Retinal pigment epithelial cell (primary cell): Measurements from ENCODE around the gene AP1M1.

Source experiments
- DNase-seq: peaks from one replicate; pipeline ENCODE4 v3.0.0-alpha.2; 2010; ENCODE audit warnings: low read depth
- H3K4me3 ChIP-seq: 2 replicates; pipeline ENCODE4 v1.5.1; 2011; ENCODE audit warnings: mild to moderate bottlenecking, low read length, control low read depth, moderate library complexity
- TF ChIP-seq, protein P1 (sequence below): conservative IDR thresholded peaks from 2 replicates; pipeline ENCODE4 v1.5.1; 2011; ENCODE audit warnings: low read depth, low read length, control low read depth, inconsistent platforms

The AP1M1 gene

DNA sequence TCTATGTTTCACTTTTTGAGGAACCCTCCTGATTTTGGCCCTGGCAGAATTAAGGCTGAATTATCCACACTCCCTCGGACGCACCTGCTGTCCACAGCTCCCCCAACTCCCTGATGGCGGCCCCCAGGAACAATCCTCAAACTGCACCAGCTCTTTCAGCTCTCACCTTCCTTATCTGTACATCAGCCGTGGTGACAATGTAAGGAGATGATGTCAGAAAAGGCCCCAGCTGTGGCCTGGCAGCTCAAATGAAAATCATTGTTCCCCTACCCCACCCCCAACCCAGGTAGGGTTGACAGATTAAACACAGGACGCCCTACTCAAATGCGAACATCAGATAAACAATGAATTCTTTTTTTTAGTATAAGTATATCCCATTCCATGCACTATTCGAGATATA is 91.9 kb downstream of the AP1M1 start:
- TF ChIP-seq, protein P1, sequence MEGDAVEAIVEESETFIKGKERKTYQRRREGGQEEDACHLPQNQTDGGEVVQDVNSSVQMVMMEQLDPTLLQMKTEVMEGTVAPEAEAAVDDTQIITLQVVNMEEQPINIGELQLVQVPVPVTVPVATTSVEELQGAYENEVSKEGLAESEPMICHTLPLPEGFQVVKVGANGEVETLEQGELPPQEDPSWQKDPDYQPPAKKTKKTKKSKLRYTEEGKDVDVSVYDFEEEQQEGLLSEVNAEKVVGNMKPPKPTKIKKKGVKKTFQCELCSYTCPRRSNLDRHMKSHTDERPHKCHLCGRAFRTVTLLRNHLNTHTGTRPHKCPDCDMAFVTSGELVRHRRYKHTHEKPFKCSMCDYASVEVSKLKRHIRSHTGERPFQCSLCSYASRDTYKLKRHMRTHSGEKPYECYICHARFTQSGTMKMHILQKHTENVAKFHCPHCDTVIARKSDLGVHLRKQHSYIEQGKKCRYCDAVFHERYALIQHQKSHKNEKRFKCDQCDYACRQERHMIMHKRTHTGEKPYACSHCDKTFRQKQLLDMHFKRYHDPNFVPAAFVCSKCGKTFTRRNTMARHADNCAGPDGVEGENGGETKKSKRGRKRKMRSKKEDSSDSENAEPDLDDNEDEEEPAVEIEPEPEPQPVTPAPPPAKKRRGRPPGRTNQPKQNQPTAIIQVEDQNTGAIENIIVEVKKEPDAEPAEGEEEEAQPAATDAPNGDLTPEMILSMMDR: no peak
- no peak for DNase-seq
- no peak overlapping the region for H3K4me3 ChIP-seq

DNA sequence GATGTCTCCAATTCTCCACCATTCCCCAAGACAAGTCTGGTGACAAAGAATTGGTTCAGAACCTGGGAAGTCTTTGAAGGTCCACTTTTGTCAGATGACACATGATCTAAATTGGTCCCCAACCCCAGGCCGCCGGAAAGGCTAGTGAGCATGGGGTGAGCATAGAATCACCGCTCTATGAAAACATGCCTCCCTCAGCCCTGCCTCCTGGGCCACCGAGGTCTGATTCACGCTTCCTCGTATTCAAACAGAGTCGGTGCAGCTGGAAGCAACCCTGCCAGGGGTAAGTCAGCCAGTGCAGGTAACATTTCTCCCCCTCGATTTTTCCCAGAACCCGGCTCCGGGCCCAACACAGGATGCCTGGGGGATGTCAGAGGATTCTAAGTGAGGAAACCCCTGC is 93.0 kb downstream of the AP1M1 start:
- no peak overlapping the region for H3K4me3 ChIP-seq
- TF ChIP-seq, protein P1: no peak
- no peak for DNase-seq

DNA sequence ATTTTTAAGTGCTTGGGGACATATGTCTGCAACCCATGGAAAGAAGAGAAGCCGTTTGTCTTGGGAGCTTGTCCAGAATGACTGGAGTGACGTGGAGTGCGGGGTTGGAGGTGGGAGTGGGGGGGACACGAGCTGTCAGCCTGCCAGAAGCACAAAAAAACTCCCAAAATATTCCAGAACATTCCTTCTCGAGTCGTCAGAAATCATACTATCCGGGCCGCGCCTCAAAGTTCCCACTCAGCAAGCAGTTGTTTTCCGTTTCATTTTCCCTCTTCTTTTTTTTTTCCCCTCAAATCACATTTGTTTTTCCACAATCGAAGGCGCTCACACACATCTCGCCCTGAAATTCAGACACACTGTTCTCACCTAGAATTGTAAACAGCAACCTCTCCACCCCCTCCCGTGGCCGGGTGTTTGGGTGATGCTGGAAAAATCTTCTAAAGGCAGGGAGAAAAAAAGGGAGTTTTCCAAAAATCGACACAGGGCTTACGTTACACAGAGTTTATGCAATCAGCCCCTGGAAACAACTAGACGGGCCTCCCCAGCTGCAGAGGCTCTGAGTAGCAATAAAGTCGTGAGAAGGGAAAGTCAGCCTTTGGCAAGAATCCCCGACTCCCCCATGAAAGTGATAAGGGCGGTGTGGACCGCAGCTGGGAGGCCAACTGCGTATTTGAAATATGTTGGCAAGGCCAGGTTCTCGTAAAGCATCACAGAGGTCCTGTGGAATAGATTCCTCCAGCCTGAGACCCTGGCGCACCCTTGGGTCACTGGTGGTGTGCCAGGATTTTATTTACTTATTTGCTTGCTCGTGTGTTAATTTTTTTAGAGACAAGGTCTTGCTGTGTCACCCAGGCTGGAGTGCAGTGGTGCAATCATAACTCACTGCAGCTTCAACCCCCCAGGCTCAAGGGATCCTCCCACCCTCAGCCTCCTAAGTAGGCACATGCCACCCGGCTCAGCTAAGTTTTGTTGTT is 95.7 kb downstream of the AP1M1 start:
- no peak for DNase-seq
- TF ChIP-seq, protein P1: no peak
- H3K4me3 ChIP-seq: no peak overlapping the region

DNA sequence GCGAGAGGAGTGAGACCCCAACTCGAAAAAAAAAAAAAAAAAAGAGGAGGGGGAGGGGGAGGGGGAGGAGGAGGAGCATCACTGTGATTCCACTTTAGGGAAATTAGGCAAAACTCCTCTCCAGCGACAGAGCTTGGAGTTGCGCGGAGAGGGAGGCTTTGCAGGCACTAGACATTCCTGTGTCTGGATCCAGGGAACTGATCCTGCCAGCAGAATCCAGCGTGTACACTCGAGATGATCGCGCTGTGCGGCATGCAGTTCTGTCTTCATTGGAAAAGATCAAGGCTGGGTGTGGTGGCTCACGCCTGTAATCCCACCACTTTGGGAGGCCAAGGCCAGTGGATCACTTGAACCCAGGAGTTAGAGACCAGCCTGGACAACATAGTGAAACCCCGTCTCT is 97.3 kb downstream of the AP1M1 start:
- H3K4me3 ChIP-seq: no peak overlapping the region
- TF ChIP-seq, protein P1: no peak
- no peak for DNase-seq
